ENCODE results near the gene TIGD6. TPM values are rescaled to one million over a fixed set of nuclear protein-coding genes. Genes with fewer than 3 reads are reported as not detected.

Gene TIGD6
- total and polyA plus RNA-seq, 3 experiments from 2014 or later = 1.5 to 3.1 (median 3.0) TPM

- H3K9me3 Mint-ChIP-seq = no peaks in the 10 kb centered on the region
- H3K27ac Mint-ChIP-seq = peak overlapping the region; percentile 79 to 97 (median 94)
- Histone ChIP-seq H3K27me3 (ENCODE audit: insufficient read depth, low read length, poor library complexity, severe bottlenecking) (no peaks in the 10 kb centered on the region), H3K4me3 (ENCODE audit: low read length) (peak overlapping the region; percentile 81), H3K9me3 (ENCODE audit: low read length) (no peaks in the 10 kb centered on the region), H3K36me3 (ENCODE audit: insufficient read depth, low read length) (no peaks in the 10 kb centered on the region), H3K4me1 (ENCODE audit: insufficient read depth, low read length) (peaks cover 20% of the 10 kb centered on the region), H3K27ac (ENCODE audit: low read depth, low read length) (peak overlapping the region; percentile 73)
- DNase-seq = peak; percentile 27 to 62 (median 31)
- POLR2A ChIA-PET = interaction anchor here (0.9 to 1.3 kb wide), 4 partner anchors 41 to 1770 kb away, joined by 3 to 6 read pairs (median 4); partner anchors contain the start of genes G3BP1, RBM22 and SLC26A2
- CTCF ChIA-PET = interaction anchor here (0.9 to 2.5 kb wide), 5 partner anchors 10 to 167 kb away, joined by 3 to 11 read pairs (median 4); no protein-coding TSS in a partner anchor
- H3K36me3 Mint-ChIP-seq = peaks cover 0 to 38% (median 6%) of the 10 kb centered on the region in 3 donors
- peaks cover 35 to 58% (median 52%) of the 10 kb centered on the region in 3 donors for H3K4me1 Mint-ChIP-seq
- H3K27me3 Mint-ChIP-seq = no peaks in the 10 kb centered on the region
- peak overlapping the region; percentile 88 to 96 (median 90) for H3K4me3 Mint-ChIP-seq
These were observed 671 bp upstream of the TIGD6 start for GRCh38 chr5:150000990-150001659.

- CTCF ChIA-PET = interaction anchor here (0.8 to 2.5 kb wide), 9 partner anchors 9 to 362 kb away, joined by 3 to 11 read pairs (median 3); no protein-coding TSS in a partner anchor
- Mint-ChIP-seq H3K9me3 (no peaks in the 10 kb centered on the region), H3K4me1 (peaks cover 34 to 53% (median 46%) of the 10 kb centered on the region in 3 donors), H3K27ac (peak overlapping the region; percentile 79 to 96 (median 92)), H3K27me3 (no peaks in the 10 kb centered on the region), H3K4me3 (peak overlapping the region; percentile 83 to 96 (median 89)), H3K36me3 (peaks cover 0 to 44% (median 9%) of the 10 kb centered on the region in 3 donors)
- DNase-seq = no peak
- Histone ChIP-seq H3K27me3 (ENCODE audit: insufficient read depth, low read length, poor library complexity, severe bottlenecking) (no peaks in the 10 kb centered on the region), H3K9me3 (ENCODE audit: low read length) (no peaks in the 10 kb centered on the region), H3K4me1 (ENCODE audit: insufficient read depth, low read length) (peaks cover 20% of the 10 kb centered on the region), H3K27ac (ENCODE audit: low read depth, low read length) (peak overlapping the region; percentile 73), H3K36me3 (ENCODE audit: insufficient read depth, low read length) (no peaks in the 10 kb centered on the region), H3K4me3 (ENCODE audit: low read length) (peak overlapping the region; percentile 81)
- POLR2A ChIA-PET = interaction anchor here (0.6 to 1.3 kb wide), 6 partner anchors 38 to 1771 kb away, joined by 3 to 6 read pairs (median 4); partner anchors contain the start of genes G3BP1, PCYOX1L, RBM22 and SLC26A2
These were observed 593 bp downstream of the TIGD6 start for GRCh38 chr5:149999866-150000255.

GRCh38 chr5:149999359-149999758, 1.1 kb downstream of the TIGD6 start:
- no peaks in the 10 kb centered on the region for H3K27me3 Mint-ChIP-seq
- H3K27me3 ChIP-seq (ENCODE audit: insufficient read depth, low read length, poor library complexity, severe bottlenecking) = no peaks in the 10 kb centered on the region
- H3K4me1 Mint-ChIP-seq = peaks cover 32 to 50% (median 41%) of the 10 kb centered on the region in 3 donors
- no peaks in the 10 kb centered on the region for H3K9me3 Mint-ChIP-seq
- H3K4me3 Mint-ChIP-seq = peak overlapping the region; percentile 83 to 96 (median 89)
- H3K27ac Mint-ChIP-seq = peak overlapping the region; percentile 79 to 96 (median 92)
- CTCF ChIA-PET = interaction anchor here (1.0 to 2.5 kb wide), 5 partner anchors 8 to 362 kb away, joined by 3 to 11 read pairs (median 4); no protein-coding TSS in a partner anchor
- peaks cover 0 to 40% (median 8%) of the 10 kb centered on the region in 3 donors for H3K36me3 Mint-ChIP-seq
- H3K4me3 ChIP-seq (ENCODE audit: low read length) = no peak overlapping the region
- no peaks in the 10 kb centered on the region for H3K36me3 ChIP-seq (ENCODE audit: insufficient read depth, low read length)
- peak overlapping the region; percentile 73 for H3K27ac ChIP-seq (ENCODE audit: low read depth, low read length)
- H3K9me3 ChIP-seq (ENCODE audit: low read length) = no peaks in the 10 kb centered on the region
- DNase-seq = no peak
- H3K4me1 ChIP-seq (ENCODE audit: insufficient read depth, low read length) = peaks cover 20% of the 10 kb centered on the region
- POLR2A ChIA-PET = interaction anchor here (1.0 kb wide), 1 partner anchor 38 kb away, joined by 3 read pairs; no protein-coding TSS in a partner anchor

GRCh38 chr5:149998281-149998680, 2.2 kb downstream of the TIGD6 start:
- Histone ChIP-seq H3K4me1 (ENCODE audit: insufficient read depth, low read length) (peaks cover 20% of the 10 kb centered on the region), H3K36me3 (ENCODE audit: insufficient read depth, low read length) (no peaks in the 10 kb centered on the region), H3K4me3 (ENCODE audit: low read length) (no peak overlapping the region), H3K27me3 (ENCODE audit: insufficient read depth, low read length, poor library complexity, severe bottlenecking) (no peaks in the 10 kb centered on the region), H3K27ac (ENCODE audit: low read depth, low read length) (no peak overlapping the region), H3K9me3 (ENCODE audit: low read length) (no peaks in the 10 kb centered on the region)
- peaks cover 30 to 41% (median 32%) of the 10 kb centered on the region in 3 donors for H3K4me1 Mint-ChIP-seq
- H3K36me3 Mint-ChIP-seq = peaks cover 0 to 33% (median 6%) of the 10 kb centered on the region in 3 donors
- H3K9me3 Mint-ChIP-seq = no peaks in the 10 kb centered on the region
- ChIA-PET CTCF (interaction anchor here (1.5 kb wide), 1 partner anchor 164 kb away, joined by 3 read pairs; no protein-coding TSS in a partner anchor), POLR2A (no interaction called here)
- no peaks in the 10 kb centered on the region for H3K27me3 Mint-ChIP-seq
- no peak for DNase-seq
- peak overlapping the region in 1 of 8 donors; percentile 79 for H3K27ac Mint-ChIP-seq
- H3K4me3 Mint-ChIP-seq = peak overlapping the region in 1 of 7 donors; percentile 89

DNA sequence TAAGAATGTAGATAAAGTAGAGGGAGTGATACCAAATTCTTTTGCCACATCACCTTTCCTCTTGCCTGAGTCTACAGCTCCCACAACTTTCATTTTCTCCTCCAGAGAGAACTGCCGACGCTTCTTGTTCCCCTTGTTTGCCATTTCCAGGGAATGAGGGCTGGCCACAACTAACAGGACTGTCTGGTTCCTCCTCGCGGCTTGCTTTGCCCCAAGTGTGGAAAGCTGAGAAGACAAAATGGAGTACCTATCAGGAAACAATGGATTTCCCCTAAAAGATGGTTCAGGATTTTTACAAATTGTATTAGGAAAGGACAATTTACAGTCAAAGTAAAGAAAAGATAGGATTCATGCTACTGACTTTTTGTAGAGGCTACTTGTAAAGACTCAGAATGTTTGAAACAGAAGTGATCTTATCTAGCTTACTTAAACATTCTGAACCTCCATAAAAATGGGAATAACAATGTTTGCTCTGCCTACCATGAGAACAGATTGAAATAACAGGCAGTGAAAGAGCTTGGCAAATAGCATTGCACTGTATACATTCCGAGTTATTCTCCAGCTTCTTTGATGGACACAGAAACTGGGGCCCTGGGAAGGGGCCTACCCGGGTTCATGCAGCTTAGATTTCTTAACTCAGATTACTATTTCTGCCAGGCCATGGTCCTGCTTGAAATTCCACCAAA, 4.1 kb downstream of the TIGD6 start:
- Mint-ChIP-seq H3K27me3 (no peaks in the 10 kb centered on the region), H3K36me3 (peaks cover 0 to 23% (median 6%) of the 10 kb centered on the region in 3 donors), H3K27ac (peak overlapping the region in 1 of 8 donors; percentile 61), H3K9me3 (no peaks in the 10 kb centered on the region), H3K4me1 (peaks cover 13 to 21% (median 14%) of the 10 kb centered on the region in 3 donors), H3K4me3 (peak overlapping the region in 1 of 7 donors; percentile 15)
- no peaks in the 10 kb centered on the region for H3K9me3 ChIP-seq (ENCODE audit: low read length)
- H3K27ac ChIP-seq (ENCODE audit: low read depth, low read length) = no peak overlapping the region
- no peak for DNase-seq
- H3K27me3 ChIP-seq (ENCODE audit: insufficient read depth, low read length, poor library complexity, severe bottlenecking) = no peaks in the 10 kb centered on the region
- ChIA-PET CTCF (interaction anchor here (1.0 to 1.5 kb wide), 3 partner anchors 9 to 162 kb away, joined by 3 to 7 read pairs (median 4); no protein-coding TSS in a partner anchor), POLR2A (interaction anchor here (0.8 kb wide), 1 partner anchor 36 kb away, joined by 4 read pairs; no protein-coding TSS in a partner anchor)
- peaks cover 8% of the 10 kb centered on the region for H3K4me1 ChIP-seq (ENCODE audit: insufficient read depth, low read length)
- H3K36me3 ChIP-seq (ENCODE audit: insufficient read depth, low read length) = no peaks in the 10 kb centered on the region
- no peak overlapping the region for H3K4me3 ChIP-seq (ENCODE audit: low read length)

GRCh38 chr5:149995385-149996204, 4.9 kb downstream of the TIGD6 start:
- Histone ChIP-seq H3K4me1 (ENCODE audit: insufficient read depth, low read length) (peaks cover 8% of the 10 kb centered on the region), H3K27ac (ENCODE audit: low read depth, low read length) (no peak overlapping the region), H3K4me3 (ENCODE audit: low read length) (no peak overlapping the region), H3K27me3 (ENCODE audit: insufficient read depth, low read length, poor library complexity, severe bottlenecking) (no peaks in the 10 kb centered on the region), H3K9me3 (ENCODE audit: low read length) (no peaks in the 10 kb centered on the region), H3K36me3 (ENCODE audit: insufficient read depth, low read length) (no peaks in the 10 kb centered on the region)
- ChIA-PET POLR2A (no interaction called here), CTCF (interaction anchor here (1.3 to 1.5 kb wide), 2 partner anchors 10 to 33 kb away, joined by 4 to 7 read pairs; no protein-coding TSS in a partner anchor)
- no peak overlapping the region for H3K4me3 Mint-ChIP-seq
- H3K9me3 Mint-ChIP-seq = no peaks in the 10 kb centered on the region
- H3K27me3 Mint-ChIP-seq = no peaks in the 10 kb centered on the region
- H3K36me3 Mint-ChIP-seq = peaks cover 0 to 18% (median 6%) of the 10 kb centered on the region in 3 donors
- peaks cover 12 to 19% (median 13%) of the 10 kb centered on the region in 3 donors for H3K4me1 Mint-ChIP-seq
- H3K27ac Mint-ChIP-seq = no peak overlapping the region
- no peak for DNase-seq

GRCh38 chr5:149993471-149993870, 7.0 kb downstream of the TIGD6 start:
- H3K27me3 ChIP-seq (ENCODE audit: insufficient read depth, low read length, poor library complexity, severe bottlenecking) = no peaks in the 10 kb centered on the region
- POLR2A ChIA-PET = no interaction called here
- H3K9me3 ChIP-seq (ENCODE audit: low read length) = no peaks in the 10 kb centered on the region
- no peak overlapping the region for H3K4me3 ChIP-seq (ENCODE audit: low read length)
- DNase-seq = no peak
- no peaks in the 10 kb centered on the region for H3K4me1 ChIP-seq (ENCODE audit: insufficient read depth, low read length)
- no peaks in the 10 kb centered on the region for H3K27me3 Mint-ChIP-seq
- H3K36me3 Mint-ChIP-seq = peaks cover 0 to 17% (median 9%) of the 10 kb centered on the region in 3 donors
- H3K9me3 Mint-ChIP-seq = no peaks in the 10 kb centered on the region
- H3K36me3 ChIP-seq (ENCODE audit: insufficient read depth, low read length) = no peaks in the 10 kb centered on the region
- H3K27ac Mint-ChIP-seq = no peak overlapping the region
- CTCF ChIA-PET = interaction anchor here (1.2 to 5.2 kb wide), 4 partner anchors 31 to 162 kb away, joined by 3 to 69 read pairs (median 4); no protein-coding TSS in a partner anchor
- no peak overlapping the region for H3K27ac ChIP-seq (ENCODE audit: low read depth, low read length)
- H3K4me1 Mint-ChIP-seq = peaks cover 0 to under 1% (median 0%) of the 10 kb centered on the region in 3 donors
- no peak overlapping the region for H3K4me3 Mint-ChIP-seq

Data from CD8-positive, alpha-beta memory T cell (primary cell).